Vagina (tissue), 2 donors: Measurements from ENCODE around the gene DOLPP1. TPM values are rescaled to one million over a fixed set of nuclear protein-coding genes. Genes with fewer than 3 reads are reported as not detected.

Source experiments
- DNase-seq, 2 donors: peaks; one replicate each; pipeline ENCODE4 v3.0.0-alpha.2; 2017; ENCODE audit errors: extremely low spot score in 2 of 2
- H3K27ac ChIP-seq: fragments of 200-600 bp; sonication (generic); one replicate; pipeline ENCODE4 v1.5.1; 2019
- H3K27me3 ChIP-seq: fragments of 200-600 bp; sonication (generic); one replicate; pipeline ENCODE4 v1.5.1; 2019
- H3K36me3 ChIP-seq, 2 donors: fragments of 200-600 bp; sonication (generic); one replicate each; pipeline ENCODE4 v1.5.1; 2017 to 2019
- H3K4me1 ChIP-seq: fragments of 200-600 bp; sonication (generic); one replicate; pipeline ENCODE4 v1.5.1; 2019
- H3K4me3 ChIP-seq, 2 donors: fragments of 200-600 bp; sonication (generic); 1 replicate in 1 of 2; 2 replicates in 1 of 2; pipeline ENCODE4 v1.5.1; 2016 to 2019
- H3K9me3 ChIP-seq: fragments of 200-600 bp; sonication (generic); one replicate; pipeline ENCODE4 v1.5.1; 2019
- POLR2A ChIP-seq, 2 donors: fragments of 450-650 bp; IDR thresholded peaks; one replicate each; pipeline ENCODE4 v1.6.1; 2017; ENCODE audit warnings: antibody characterized with exemption in 2 of 2, mild to moderate bottlenecking in 2 of 2, moderate library complexity in 2 of 2
- POLR2AphosphoS5 ChIP-seq, 2 donors: sonication (generic); formaldehyde crosslinking; IDR thresholded peaks; one replicate each; pipeline ENCODE4 v1.9.0; 2017; ENCODE audit warnings: antibody characterized with exemption in 2 of 2, mild to moderate bottlenecking in 2 of 2, low read depth in 1 of 2; ENCODE audit not compliant: insufficient read depth in 1 of 2
- intact Hi-C: fragments of 100-400 bp; cut with DNase I; formaldehyde crosslinking; loops from one replicate; pipeline ENCODE4 v1.15.1; 2023
- total RNA-seq: library from RNA; depleted of rRNA; stranded (reverse); fragments of >200 nt; gene quantifications from one replicate; pipeline ENCODE4 v1.2.3, GENCODE V29; 2016
- TF ChIP-seq, protein P1 (sequence below), 3 experiments: fragments of 450-650 bp in 2 of 3; fragments of 200-600 bp in 1 of 3; sonication (generic) in 1 of 3; IDR thresholded peaks; one replicate each; pipeline ENCODE4 v1.5.1; 2017 to 2019; ENCODE audit warnings: antibody characterized with exemption in 3 of 3, mild to moderate bottlenecking in 2 of 3, moderate library complexity in 2 of 3

The DOLPP1 gene
- total RNA-seq, 1 donor from 2014 or later: 3.2 TPM

DNA sequence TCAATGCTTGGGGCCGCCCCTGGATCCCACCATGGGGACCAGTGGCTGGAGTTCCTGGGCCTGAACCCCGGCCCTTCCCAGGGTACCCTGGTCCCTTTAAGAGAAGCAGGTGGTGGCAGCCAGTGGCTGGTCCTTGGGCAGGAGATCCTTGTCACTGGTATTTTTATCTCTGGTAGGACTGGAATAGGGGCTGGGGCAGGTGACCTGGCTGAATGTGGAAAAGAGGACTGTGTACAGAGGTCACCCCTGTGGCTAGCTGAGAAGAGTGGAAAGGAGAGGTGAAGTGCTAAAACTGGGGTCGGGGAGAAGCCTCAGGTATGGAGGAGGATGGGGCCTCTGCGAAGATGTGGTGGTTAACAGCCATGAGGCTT, 22.7 kb downstream of the DOLPP1 start:
- Histone ChIP-seq H3K9me3 (no peaks in the 10 kb centered on the region), H3K4me1 (peaks cover 5% of the 10 kb centered on the region), H3K4me3 (no peak overlapping the region), H3K27me3 (no peaks in the 10 kb centered on the region), H3K27ac (no peak overlapping the region), H3K36me3 (peaks cover 0 to 6% of the 10 kb centered on the region in 2 donors)
- TF ChIP-seq POLR2AphosphoS5 (IDR thresholded peaks at IDR 0.05; ENCODE audit: insufficient read depth in 1 of 2, low read depth in 1 of 2) (no peak), POLR2A (IDR thresholded peaks at IDR 0.05) (no peak)
- TF ChIP-seq, protein P1, sequence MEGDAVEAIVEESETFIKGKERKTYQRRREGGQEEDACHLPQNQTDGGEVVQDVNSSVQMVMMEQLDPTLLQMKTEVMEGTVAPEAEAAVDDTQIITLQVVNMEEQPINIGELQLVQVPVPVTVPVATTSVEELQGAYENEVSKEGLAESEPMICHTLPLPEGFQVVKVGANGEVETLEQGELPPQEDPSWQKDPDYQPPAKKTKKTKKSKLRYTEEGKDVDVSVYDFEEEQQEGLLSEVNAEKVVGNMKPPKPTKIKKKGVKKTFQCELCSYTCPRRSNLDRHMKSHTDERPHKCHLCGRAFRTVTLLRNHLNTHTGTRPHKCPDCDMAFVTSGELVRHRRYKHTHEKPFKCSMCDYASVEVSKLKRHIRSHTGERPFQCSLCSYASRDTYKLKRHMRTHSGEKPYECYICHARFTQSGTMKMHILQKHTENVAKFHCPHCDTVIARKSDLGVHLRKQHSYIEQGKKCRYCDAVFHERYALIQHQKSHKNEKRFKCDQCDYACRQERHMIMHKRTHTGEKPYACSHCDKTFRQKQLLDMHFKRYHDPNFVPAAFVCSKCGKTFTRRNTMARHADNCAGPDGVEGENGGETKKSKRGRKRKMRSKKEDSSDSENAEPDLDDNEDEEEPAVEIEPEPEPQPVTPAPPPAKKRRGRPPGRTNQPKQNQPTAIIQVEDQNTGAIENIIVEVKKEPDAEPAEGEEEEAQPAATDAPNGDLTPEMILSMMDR (IDR thresholded peaks at IDR 0.05): no peak
- DNase-seq: no peak
- intact Hi-C loops: no loop called here

DNA sequence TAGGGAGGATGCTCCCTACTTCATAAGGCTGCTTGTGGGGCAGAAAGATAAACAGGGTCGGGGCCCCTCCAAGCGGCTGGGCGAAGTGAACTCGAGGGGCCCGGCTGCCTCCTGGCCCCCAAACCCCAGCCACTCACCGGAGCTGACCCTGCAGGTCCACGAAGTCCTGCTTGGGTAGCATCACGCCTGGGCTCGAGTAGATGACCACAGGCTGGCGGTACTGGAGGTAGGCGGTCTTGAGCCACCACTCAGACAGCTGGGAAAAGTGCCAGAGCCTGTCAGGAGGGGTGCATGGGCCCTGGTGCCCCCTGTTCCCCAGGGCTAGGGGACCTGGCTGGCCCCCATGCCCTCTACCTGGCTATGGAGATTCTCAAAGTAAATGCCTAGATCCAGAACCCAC, 23.1 kb downstream of the DOLPP1 start:
- intact Hi-C loops: no loop called here
- peaks cover 0 to 6% of the 10 kb centered on the region in 2 donors for H3K36me3 ChIP-seq
- H3K9me3 ChIP-seq: no peaks in the 10 kb centered on the region
- no peak overlapping the region for H3K27ac ChIP-seq
- H3K4me3 ChIP-seq: no peak overlapping the region
- peaks cover 9% of the 10 kb centered on the region for H3K4me1 ChIP-seq
- TF ChIP-seq, protein P1 (IDR thresholded peaks at IDR 0.05): no peak
- TF ChIP-seq POLR2AphosphoS5 (IDR thresholded peaks at IDR 0.05; ENCODE audit: insufficient read depth in 1 of 2, low read depth in 1 of 2) (no peak), POLR2A (IDR thresholded peaks at IDR 0.05) (no peak)
- no peaks in the 10 kb centered on the region for H3K27me3 ChIP-seq
- DNase-seq: no peak

DNA sequence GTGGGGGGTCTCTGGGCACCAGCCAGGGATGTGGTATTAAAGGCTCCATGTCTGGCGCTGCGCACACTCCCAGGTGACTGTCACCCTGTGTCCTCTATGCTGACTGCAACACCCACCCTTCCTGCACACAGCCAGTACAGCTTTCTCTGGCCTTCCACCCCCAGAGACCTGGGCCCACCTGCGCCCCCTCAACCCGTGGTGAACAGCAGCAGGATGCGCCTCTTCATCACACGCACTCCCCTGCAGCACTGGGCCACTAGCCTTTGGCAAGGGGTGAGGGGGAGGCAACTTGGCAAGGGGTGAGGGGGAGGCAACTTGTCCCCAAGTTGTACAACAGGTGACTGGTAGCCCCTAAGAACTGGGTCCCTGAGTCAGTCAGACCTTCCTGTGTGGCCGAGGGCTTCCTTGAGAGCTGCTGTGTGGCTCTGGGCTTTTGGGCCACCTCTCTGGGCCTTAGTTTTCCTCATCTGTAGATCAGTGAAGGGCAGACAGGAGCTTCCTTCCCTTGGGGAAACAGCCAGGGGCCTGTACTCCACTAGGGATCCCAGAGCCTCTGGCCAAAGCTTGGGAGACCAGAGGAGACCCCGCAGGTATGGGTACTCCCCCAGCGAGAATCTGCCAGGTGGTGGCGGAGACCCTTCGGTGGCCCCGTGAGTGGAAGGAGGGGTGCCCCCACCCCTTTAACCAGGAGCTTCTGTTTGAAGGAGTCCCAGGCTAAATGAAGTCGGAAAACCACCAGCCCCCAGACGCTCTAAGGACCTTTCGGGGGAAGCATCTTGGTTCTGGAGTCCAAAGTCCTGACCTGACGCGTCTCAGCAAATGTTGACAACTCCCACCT, 25.2 kb downstream of the DOLPP1 start:
- intact Hi-C loops: no loop called here
- no peaks in the 10 kb centered on the region for H3K9me3 ChIP-seq
- H3K4me3 ChIP-seq: no peak overlapping the region
- TF ChIP-seq, protein P1 (IDR thresholded peaks at IDR 0.05): no peak
- TF ChIP-seq POLR2AphosphoS5 (IDR thresholded peaks at IDR 0.05; ENCODE audit: insufficient read depth in 1 of 2, low read depth in 1 of 2) (no peak), POLR2A (IDR thresholded peaks at IDR 0.05) (no peak)
- H3K36me3 ChIP-seq: peaks cover 0 to 6% of the 10 kb centered on the region in 2 donors
- H3K27me3 ChIP-seq: no peaks in the 10 kb centered on the region
- no peak overlapping the region for H3K27ac ChIP-seq
- DNase-seq: no peak
- peaks cover 23% of the 10 kb centered on the region for H3K4me1 ChIP-seq

DNA sequence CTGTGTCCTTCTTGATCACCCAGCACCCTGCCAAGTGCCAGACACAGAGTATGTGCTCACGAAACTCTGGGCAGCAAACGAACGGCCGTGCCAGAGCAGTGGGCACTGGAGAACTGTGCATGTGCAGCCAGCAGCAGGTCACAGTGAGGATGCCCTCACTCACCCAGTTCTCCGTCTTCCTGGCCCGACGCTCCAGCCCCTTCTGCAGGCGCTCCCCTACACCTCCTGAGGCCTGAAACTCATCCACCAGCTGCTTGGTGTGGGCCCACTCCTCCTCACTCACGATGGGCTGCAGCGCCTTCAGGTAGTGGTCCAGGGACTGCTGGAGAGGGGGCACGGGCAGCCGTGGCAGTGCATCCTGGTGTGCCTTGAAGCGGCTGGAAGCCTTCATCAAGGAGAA, 26.7 kb downstream of the DOLPP1 start:
- peaks cover 0 to 6% of the 10 kb centered on the region in 2 donors for H3K36me3 ChIP-seq
- H3K4me1 ChIP-seq: peaks cover 33% of the 10 kb centered on the region
- no peak for DNase-seq
- intact Hi-C loops: no loop called here
- H3K9me3 ChIP-seq: no peaks in the 10 kb centered on the region
- no peak for TF ChIP-seq POLR2A (IDR thresholded peaks at IDR 0.05)
- TF ChIP-seq POLR2AphosphoS5 (IDR thresholded peaks at IDR 0.05; ENCODE audit: insufficient read depth in 1 of 2, low read depth in 1 of 2): no peak
- TF ChIP-seq, protein P1 (IDR thresholded peaks at IDR 0.05): no peak
- H3K27me3 ChIP-seq: no peaks in the 10 kb centered on the region
- no peak overlapping the region for H3K4me3 ChIP-seq
- no peak overlapping the region for H3K27ac ChIP-seq
